Tibial nerve (tissue), 4 donors: ENCODE measurements around the gene NR2E1. TPM values are rescaled to one million over a fixed set of nuclear protein-coding genes. Genes with fewer than 3 reads are reported as not detected.
A peak's percentile ranks its signal among the peaks of the same experiment; 100 is the strongest.

ENCODE experiments used
- DNase-seq, 2 donors: peaks; one replicate each; pipeline ENCODE4 v3.0.0-alpha.2; 2019; ENCODE audit warnings: low spot score in 2 of 2
- H3K27ac ChIP-seq, 4 donors: fragments of 200-600 bp; sonication (generic) in 3 of 4; one replicate each; pipeline ENCODE4 v1.5.1; 2017 to 2019; ENCODE audit warnings: mild to moderate bottlenecking in 1 of 4
- H3K27me3 ChIP-seq, 2 donors: fragments of 200-600 bp; sonication (generic) in 1 of 2; one replicate each; pipeline versions ENCODE4 v1.5.1 to v1.6.0; 2017 to 2019
- H3K36me3 ChIP-seq, 3 donors: fragments of 200-600 bp; sonication (generic); one replicate each; pipeline ENCODE4 v1.5.1; 2018 to 2019
- H3K4me1 ChIP-seq, 4 donors: fragments of 200-600 bp; sonication (generic) in 3 of 4; one replicate each; pipeline ENCODE4 v1.5.1; 2017 to 2019
- H3K4me3 ChIP-seq, 4 donors: fragments of 200-600 bp; sonication (generic) in 3 of 4; one replicate each; pipeline ENCODE4 v1.5.1; 2017 to 2019; ENCODE audit warnings: mild to moderate bottlenecking in 1 of 4, moderate library complexity in 1 of 4
- H3K9me3 ChIP-seq, 4 donors: fragments of 200-600 bp; sonication (generic) in 3 of 4; one replicate each; pipeline ENCODE4 v1.5.1; 2017 to 2019
- CTCF ChIP-seq, 5 experiments: fragments of 200-600 bp in 3 of 5; fragments of 450-650 bp in 2 of 5; sonication (generic) in 3 of 5; IDR thresholded peaks; one replicate each; pipeline ENCODE4 v1.5.1; 2016 to 2019; ENCODE audit warnings: antibody characterized with exemption in 5 of 5, mild to moderate bottlenecking in 3 of 5, moderate library complexity in 2 of 5
- EP300 ChIP-seq, 2 donors: sonication (generic); formaldehyde crosslinking; IDR thresholded peaks; one replicate each; pipeline ENCODE4 v1.6.1; 2017; ENCODE audit warnings: antibody characterized with exemption in 2 of 2, mild to moderate bottlenecking in 1 of 2
- POLR2A ChIP-seq, 2 donors: fragments of 450-650 bp; IDR thresholded peaks; one replicate each; pipeline ENCODE4 v1.6.1; 2017; ENCODE audit warnings: antibody characterized with exemption in 2 of 2, mild to moderate bottlenecking in 2 of 2, moderate library complexity in 2 of 2
- WGBS, 2 donors: methylation state at CpG; one replicate each; pipeline ENCODE4 v1.1.5; 2018; 5-methylcytosine and 5-hydroxymethylcytosine counted together
- total RNA-seq, 4 donors: library from RNA; depleted of rRNA; stranded (reverse); fragments of >200 nt; gene quantifications; one replicate each; pipeline ENCODE4 v1.1.0, GENCODE V29; 2016

NR2E1 gene
- total RNA-seq, 4 donors from 2014 or later = not detected

DNA sequence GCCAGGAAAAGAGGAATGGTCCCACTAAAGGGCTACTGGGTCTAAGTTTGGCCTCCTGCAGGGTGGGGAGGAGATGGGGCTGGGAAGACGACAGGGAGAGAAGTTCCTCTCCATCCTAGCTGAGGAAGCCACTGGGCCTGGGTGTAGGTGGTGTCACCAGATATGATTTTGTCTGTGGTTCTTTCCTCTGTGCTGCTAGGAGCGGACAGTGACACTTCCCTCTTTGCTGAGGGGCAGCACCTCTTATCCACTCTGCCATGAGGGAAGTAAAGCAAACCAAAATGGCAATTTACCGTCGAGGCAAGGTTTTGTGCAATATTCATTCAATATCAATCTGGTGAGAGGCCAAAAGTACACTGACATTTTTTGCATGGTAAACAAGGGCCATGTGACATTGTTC is 33.0 kb upstream of the NR2E1 start:
- Histone ChIP-seq H3K4me1 (peaks cover 0 to 19% (median 10%) of the 10 kb centered on the region in 4 donors), H3K27ac (no peak overlapping the region), H3K27me3 (peaks cover 0 to 81% of the 10 kb centered on the region in 2 donors), H3K9me3 (no peaks in the 10 kb centered on the region), H3K36me3 (no peaks in the 10 kb centered on the region), H3K4me3 (no peak overlapping the region)
- TF ChIP-seq EP300 (IDR thresholded peaks at IDR 0.05) (no peak), CTCF (IDR thresholded peaks at IDR 0.05) (no peak), POLR2A (IDR thresholded peaks at IDR 0.05) (no peak)
- 75 to 85% methylated on average over 4 of the region's 4 CpGs for WGBS, 2 donors
- DNase-seq = no peak

GRCh38 chr6:108133594-108134179 is 32.1 kb upstream of the NR2E1 start:
- DNase-seq = no peak
- H3K27ac ChIP-seq = peak overlapping the region in 1 of 4 donors; percentile 35
- TF ChIP-seq EP300 (IDR thresholded peaks at IDR 0.05) (no peak), CTCF (IDR thresholded peaks at IDR 0.05) (peak in 1 of 5 experiments; percentile 15), POLR2A (IDR thresholded peaks at IDR 0.05) (no peak)

DNA sequence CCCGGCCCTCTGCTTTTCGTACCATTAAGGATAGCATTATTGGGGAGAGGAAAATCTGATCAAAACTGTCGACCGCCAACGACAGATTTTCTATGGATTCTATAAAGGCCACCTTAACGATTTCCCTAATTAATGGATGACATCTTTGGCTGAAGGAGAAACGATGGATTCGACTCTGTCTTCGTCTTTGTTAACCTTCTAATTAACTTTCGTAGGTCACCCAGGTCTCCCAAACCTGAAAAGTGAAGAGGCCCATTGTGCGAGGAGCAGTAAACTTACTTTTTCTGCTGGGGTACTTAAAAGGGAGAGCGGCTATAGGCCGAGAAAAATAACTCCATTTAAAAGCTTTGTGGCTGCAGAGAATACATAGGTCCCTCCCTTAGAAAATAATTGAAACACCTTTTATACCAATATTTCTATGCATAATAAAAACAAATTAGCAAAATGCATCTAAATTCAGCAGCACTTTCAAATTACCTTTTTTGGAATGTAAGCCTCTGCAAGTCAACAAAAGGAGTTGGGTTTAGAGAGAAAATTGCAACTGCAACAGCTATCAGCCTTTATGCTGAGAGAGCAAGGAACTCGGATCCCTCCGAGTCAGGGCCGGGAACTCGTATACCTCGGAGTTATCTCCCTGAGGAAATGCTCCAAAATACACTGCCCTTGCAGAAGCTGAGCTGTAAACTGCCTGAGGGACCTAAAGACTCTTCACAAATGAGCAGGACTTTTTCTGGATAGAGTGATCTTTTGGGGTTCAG is 31.4 kb upstream of the NR2E1 start:
- TF ChIP-seq CTCF (IDR thresholded peaks at IDR 0.05) (no peak), POLR2A (IDR thresholded peaks at IDR 0.05) (no peak), EP300 (IDR thresholded peaks at IDR 0.05) (no peak)
- WGBS, 2 donors = 38 to 42% methylated on average over 18 of the region's 18 CpGs
- no peak overlapping the region for H3K27ac ChIP-seq

More at GRCh38 chr6:108133594-108134179, 32.1 kb upstream of the NR2E1 start:
- H3K4me3 ChIP-seq = peak overlapping the region; percentile 15 to 52 (median 46)
- H3K27me3 ChIP-seq = peaks cover 0 to 85% of the 10 kb centered on the region in 2 donors
- no peaks in the 10 kb centered on the region for H3K36me3 ChIP-seq
- H3K4me1 ChIP-seq = peaks cover 0 to 19% (median 10%) of the 10 kb centered on the region in 4 donors
- 6 to 7% methylated on average over 26 to 36 of the region's 36 CpGs for WGBS, 2 donors
- H3K9me3 ChIP-seq = no peaks in the 10 kb centered on the region

GRCh38 chr6:108142240-108142639 is 23.6 kb upstream of the NR2E1 start:
- 79 to 85% methylated on average over 1 of the region's 1 CpG for WGBS, 2 donors
- peaks cover 0 to 39% of the 10 kb centered on the region in 2 donors for H3K27me3 ChIP-seq
- H3K4me1 ChIP-seq = no peaks in the 10 kb centered on the region
- no peaks in the 10 kb centered on the region for H3K36me3 ChIP-seq
- no peaks in the 10 kb centered on the region for H3K9me3 ChIP-seq
- DNase-seq = no peak
- TF ChIP-seq CTCF (IDR thresholded peaks at IDR 0.05) = no peak
- TF ChIP-seq POLR2A (IDR thresholded peaks at IDR 0.05) = no peak
- no peak for TF ChIP-seq EP300 (IDR thresholded peaks at IDR 0.05)
- no peak overlapping the region for H3K4me3 ChIP-seq
- H3K27ac ChIP-seq = no peak overlapping the region

More for the DNA sequence above, 31.4 kb upstream of the NR2E1 start:
- Histone ChIP-seq H3K9me3 (no peaks in the 10 kb centered on the region), H3K36me3 (no peaks in the 10 kb centered on the region), H3K4me3 (peak overlapping the region; percentile 15 to 52 (median 46)), H3K4me1 (peaks cover 0 to 19% (median 10%) of the 10 kb centered on the region in 4 donors), H3K27me3 (peaks cover 0 to 85% of the 10 kb centered on the region in 2 donors)
- no peak for DNase-seq

- 81 to 84% methylated on average over 6 of the region's 6 CpGs for WGBS, 2 donors
- H3K36me3 ChIP-seq = no peaks in the 10 kb centered on the region
- H3K4me1 ChIP-seq = no peaks in the 10 kb centered on the region
- no peak for DNase-seq
- peaks cover 0 to 8% (median 0%) of the 10 kb centered on the region in 4 donors for H3K9me3 ChIP-seq
- H3K27me3 ChIP-seq = peaks cover 0 to 53% of the 10 kb centered on the region in 2 donors
- no peak overlapping the region for H3K4me3 ChIP-seq
- H3K27ac ChIP-seq = no peak overlapping the region
- TF ChIP-seq POLR2A (IDR thresholded peaks at IDR 0.05) (no peak), EP300 (IDR thresholded peaks at IDR 0.05) (no peak), CTCF (IDR thresholded peaks at IDR 0.05) (no peak)
Measured at GRCh38 chr6:108145639-108146038, 20.2 kb upstream of the NR2E1 start.
